ENCODE data around the gene RNMT.

- TF ChIP-seq, protein P1, sequence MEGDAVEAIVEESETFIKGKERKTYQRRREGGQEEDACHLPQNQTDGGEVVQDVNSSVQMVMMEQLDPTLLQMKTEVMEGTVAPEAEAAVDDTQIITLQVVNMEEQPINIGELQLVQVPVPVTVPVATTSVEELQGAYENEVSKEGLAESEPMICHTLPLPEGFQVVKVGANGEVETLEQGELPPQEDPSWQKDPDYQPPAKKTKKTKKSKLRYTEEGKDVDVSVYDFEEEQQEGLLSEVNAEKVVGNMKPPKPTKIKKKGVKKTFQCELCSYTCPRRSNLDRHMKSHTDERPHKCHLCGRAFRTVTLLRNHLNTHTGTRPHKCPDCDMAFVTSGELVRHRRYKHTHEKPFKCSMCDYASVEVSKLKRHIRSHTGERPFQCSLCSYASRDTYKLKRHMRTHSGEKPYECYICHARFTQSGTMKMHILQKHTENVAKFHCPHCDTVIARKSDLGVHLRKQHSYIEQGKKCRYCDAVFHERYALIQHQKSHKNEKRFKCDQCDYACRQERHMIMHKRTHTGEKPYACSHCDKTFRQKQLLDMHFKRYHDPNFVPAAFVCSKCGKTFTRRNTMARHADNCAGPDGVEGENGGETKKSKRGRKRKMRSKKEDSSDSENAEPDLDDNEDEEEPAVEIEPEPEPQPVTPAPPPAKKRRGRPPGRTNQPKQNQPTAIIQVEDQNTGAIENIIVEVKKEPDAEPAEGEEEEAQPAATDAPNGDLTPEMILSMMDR (IDR thresholded peaks at IDR 0.05) = no peak
- TF ChIP-seq POLR2A (IDR thresholded peaks at IDR 0.05) = no peak
Observed at GRCh38 chr18:13703899-13704298, 22.6 kb upstream of the RNMT start.

Data from heart left ventricle (tissue), 13 donors.